ENCODE measurements around the gene CCDC146. TPM values are rescaled to one million over a fixed set of nuclear protein-coding genes. Genes with fewer than 3 reads are reported as not detected.

CCDC146 gene
- total RNA-seq, 2 donors from 2014 or later = 4.7 to 6.8 TPM

DNA sequence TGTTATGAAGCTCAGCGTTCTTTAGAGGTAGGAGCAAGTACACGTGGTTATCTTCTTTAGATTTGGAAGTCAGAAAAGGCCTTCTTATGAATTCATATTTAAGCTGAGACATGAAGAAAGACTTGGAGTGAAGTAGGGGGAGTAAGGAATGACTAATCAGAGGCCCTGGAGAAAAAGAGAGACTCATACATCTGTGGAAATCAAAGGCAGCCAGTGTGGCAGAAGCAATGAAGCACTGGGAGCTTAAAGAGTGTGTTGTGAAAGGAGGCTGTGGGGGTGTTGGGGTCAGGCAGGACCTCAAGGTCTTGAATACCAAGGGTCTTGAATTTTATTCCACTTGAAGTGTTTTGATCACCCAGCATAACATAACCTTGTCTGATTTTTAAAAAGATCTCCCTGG lies 112.9 kb downstream of the CCDC146 start:
- DNase-seq (no peak), ATAC-seq (peak in 1 of 2 donors; percentile 52)
- intact Hi-C loops (cut with DNase I) = no loop called here

DNA sequence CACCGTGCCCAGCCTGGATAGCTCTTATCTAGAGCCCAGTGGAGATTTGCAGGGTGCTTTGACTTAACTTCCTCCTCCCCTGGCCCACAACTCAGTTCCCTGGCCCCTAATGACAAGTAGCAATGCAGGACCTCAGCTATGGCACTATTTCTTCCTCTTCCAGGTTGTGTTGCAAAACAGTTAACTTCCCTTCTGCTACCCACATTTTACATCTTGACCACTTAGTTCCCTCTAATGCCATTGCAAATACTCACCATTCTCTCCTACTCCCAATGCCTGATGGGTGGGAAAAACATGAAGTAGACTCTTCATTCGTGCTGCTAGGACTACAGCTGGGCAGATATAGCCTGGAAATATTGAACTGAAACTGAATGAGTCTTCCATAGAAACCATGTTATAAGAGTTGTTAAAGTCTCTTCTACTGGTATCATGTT lies 116.3 kb downstream of the CCDC146 start:
- DNase-seq (no peak), ATAC-seq (peak; percentile 43 to 75)
- intact Hi-C loops (cut with DNase I) = no loop called here

DNA sequence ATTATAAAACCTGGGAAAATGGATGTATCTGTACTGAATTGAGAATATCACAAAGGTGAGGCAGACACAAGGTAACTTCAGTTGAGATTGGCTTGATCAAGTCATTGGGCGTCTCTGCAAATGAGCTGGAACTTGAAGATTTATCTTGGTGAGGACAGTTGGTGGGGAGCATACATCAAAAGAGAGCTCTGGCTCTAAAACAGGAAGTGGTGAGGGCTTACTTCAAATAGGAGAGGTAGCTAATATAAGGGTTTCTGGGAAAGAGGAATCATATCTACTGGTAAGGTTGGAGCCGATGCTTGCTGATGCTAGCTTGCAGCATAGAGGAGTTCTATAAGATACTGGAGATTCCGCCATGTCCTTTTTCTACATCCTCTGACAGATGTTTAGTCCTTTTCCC lies 117.1 kb downstream of the CCDC146 start:
- DNase-seq (no peak), ATAC-seq (no peak)
- intact Hi-C loops (cut with DNase I) = no loop called here

DNA sequence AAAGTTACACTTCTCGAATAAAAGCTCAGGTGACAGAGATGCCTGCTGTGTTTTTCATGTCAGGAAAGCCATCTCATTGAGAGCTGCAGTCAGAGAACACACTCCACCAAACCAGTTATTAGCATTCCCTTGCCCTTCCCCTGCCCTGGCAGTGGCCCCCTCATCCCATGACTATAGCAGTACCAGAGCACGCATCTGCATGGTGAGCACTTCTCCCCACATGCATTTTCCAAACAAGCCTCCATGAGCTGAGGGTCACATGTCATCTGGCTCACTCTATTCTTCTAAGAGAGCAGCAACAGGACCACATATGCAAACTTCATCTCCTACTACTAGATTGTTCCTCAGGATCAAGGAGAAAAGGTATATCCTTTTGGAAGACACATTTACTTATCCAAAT lies 119.7 kb downstream of the CCDC146 start:
- peak; percentile 28 for DNase-seq
- intact Hi-C loops (cut with DNase I) = no loop called here
- peak in 1 of 2 donors; percentile 6 for ATAC-seq

DNA sequence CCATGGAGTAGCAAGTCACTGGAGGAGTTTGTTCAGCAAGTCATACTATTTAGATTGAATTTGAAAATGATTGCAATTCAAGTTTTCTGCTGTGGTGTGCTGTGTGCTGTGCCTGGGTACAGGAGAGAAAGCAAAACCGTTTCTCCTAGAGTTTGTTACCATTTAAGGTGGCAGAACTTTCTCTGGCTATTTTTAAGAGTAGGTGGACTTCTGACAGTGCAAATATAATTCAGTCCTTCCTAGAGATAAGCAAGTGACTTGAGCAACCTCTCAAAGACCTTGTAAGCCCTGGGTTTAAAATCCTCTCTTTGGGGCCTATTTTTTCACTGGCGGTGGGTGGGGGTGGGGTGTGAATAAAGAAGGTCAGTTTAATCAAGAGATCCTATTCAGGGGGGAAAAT lies 120.1 kb downstream of the CCDC146 start:
- DNase-seq (no peak), ATAC-seq (no peak)
- intact Hi-C loops (cut with DNase I) = no loop called here

DNA sequence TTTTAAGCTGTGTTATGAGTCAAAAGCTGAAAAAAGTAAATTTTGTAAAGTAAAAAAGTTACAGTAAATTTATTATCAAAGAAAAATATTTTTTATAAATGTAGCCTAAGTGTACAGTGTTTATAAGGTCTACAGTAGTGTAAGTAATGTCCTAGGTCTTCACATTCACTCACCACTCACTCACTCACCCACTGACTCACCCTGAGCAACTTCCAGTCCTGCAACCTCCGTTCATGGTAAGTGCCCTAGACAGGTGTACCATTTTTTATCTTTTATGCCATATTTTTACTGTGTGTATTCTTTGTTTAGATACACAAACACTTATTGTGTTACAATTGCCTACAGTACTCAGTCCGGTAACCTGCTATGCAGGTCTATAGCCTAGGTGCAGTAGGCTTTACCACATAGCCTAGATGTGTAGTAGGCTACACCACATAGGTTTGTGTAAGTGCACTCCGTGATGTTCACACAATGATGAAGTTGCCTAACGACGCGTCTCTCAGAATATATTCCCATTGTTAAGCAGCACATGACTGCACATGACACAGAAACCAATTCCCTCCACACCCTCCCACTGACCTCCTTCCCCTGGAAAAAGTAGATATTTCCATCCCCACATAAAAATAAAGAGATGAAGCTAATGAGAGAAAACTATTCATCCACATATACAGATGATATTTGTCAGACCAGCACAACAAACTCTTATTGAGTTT lies 122.0 kb downstream of the CCDC146 start:
- peak; percentile 24 to 58 for ATAC-seq
- intact Hi-C loops (cut with DNase I) = no loop called here
- DNase-seq = no peak

DNA sequence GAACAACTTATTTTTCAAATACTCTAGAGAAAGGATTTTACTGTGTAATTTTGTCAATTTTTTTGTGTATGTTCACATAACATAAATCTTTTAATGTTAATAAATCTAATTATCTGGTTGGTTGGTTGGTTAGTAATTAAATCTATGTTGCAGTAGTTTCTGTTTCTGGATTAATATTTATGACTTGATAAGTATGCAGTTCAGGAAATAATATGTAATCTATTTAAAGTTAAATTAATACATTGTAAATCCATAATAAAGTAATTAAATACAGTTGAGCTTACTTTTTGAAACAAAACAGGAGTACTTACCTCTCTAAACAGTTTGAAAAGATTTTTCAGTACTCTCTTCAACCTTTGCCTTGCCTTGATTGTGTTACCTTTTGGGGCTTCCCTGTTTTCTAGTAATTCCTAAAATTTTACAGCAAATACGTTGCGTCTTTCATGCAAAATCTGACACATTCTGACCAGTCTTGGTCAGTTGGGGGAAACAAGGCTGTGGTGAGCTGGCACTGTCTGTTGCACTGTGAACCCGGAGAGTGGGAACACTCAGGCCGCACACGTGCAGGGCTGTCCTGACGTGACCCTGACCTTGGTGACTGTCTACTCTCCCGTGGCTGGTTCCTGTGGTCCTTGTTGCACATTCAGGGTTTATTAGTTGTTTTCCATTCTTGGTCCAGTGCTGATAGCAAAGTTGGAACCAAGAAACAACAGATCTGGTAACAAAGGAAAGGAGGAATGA lies 122.8 kb downstream of the CCDC146 start:
- intact Hi-C loops (cut with DNase I) = loop anchor here in 1 of 2 donors (5.0 kb wide), 1 partner anchor 118 kb away; no protein-coding TSS in a partner anchor
- DNase-seq (peak; percentile 33), ATAC-seq (peak; percentile 82 to 88)

DNA sequence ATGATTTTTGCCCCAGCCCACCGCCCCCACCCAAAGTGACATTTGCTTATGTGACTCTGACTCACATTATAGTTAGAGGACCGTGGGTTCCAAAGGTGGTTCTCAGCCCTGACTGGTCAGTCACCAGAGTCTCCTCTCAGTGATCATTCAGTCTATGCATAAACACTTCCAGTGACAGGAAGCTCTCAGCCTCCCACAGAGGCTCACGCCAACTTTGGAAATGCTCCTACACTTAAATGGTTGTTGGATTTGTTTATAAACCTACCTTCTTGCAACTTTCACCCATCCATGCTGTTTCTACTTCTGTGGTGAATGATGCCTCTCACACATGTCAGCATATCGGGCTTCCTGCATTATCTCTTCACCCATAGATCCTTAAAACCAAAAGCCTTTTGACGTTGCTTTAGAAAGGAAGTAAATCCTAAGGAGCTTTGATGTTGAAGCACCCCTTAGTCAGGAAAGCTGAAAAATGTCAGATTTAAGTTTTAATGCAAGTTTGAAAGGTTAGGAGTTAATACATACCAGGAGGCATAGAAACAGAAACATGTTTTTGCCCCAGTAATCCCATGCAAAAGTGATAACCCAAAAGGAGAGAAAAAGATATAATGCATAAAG lies 123.7 kb downstream of the CCDC146 start:
- intact Hi-C loops (cut with DNase I) = loop anchor here in 1 of 2 donors (5.0 kb wide), 1 partner anchor 119 kb away; no protein-coding TSS in a partner anchor
- no peak for DNase-seq
- peak in 1 of 2 donors; percentile 33 for ATAC-seq

DNA sequence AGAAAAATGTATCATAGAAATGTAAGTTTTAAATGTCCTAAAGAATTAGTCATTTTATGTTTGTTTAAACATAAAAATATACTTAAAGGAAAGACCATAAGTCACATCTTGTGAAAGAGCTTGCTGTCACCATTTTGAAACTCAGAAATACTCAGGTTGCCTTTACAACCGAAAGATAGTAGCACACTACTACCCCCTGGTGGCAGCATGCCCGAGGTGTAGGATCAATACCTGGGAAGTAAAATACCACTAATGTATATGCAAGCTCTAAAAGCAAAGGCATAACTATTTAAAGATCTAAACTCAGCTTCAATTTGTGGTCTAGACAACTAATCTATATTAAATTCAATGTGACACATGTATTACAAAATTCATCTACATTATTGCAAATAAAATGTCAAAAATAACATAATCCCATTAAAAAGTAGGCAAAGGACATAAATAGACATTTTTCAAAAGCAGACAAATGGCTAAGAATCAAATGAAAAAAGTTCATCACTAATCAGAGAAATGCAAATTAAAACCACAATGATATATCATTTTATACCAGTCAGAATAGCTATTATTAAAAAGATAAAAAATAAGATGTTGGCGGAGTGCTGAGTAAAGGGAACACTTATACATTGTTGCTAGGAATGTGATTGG lies 124.9 kb downstream of the CCDC146 start:
- no peak for ATAC-seq
- peak; percentile 81 for DNase-seq
- intact Hi-C loops (cut with DNase I) = loop anchor here in 1 of 2 donors (5.0 kb wide), 1 partner anchor 120 kb away; no protein-coding TSS in a partner anchor

DNA sequence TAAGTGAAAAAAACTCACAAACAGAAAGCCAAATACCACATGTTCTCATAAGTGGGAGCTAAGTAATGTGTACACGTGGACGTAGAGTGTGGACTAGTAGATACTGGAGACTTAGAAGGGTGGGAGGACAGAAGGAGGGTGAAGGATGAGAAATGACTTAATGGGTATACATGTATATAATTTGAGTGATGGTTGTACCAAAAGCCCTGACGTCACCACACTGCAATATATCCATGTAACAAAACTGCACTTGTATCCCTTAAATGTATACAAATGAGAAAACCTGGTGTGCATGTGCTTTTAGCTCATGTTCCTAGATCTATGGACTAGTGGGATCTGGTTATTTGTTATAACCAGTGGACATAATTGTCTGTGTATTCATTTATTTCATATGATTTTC lies 125.7 kb downstream of the CCDC146 start:
- intact Hi-C loops (cut with DNase I) = loop anchor here in 1 of 2 donors (5.0 kb wide), 1 partner anchor 121 kb away; no protein-coding TSS in a partner anchor
- ATAC-seq = no peak
- DNase-seq = no peak

DNA sequence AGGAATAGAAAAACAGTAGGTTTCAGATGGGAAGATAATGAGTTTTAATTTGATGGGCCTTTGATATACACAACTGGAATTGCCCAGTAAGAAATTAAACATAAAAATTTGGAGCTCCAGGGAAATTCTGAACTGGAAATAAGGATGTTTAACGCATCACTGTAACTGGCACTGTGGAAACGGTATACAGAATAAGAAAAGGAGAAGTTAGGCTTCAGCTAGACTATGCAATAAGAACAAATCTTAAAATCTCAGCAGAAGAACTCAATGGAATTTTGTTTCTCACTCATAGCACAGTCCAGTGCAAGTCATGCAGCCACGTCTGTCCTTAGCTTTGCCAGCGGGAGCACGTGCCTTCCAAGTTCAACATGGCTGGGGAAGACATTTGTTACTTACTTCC lies 130.1 kb downstream of the CCDC146 start:
- intact Hi-C loops (cut with DNase I) = loop anchor here in 1 of 2 donors (5.0 kb wide), 1 partner anchor 80 kb away; no protein-coding TSS in a partner anchor
- ATAC-seq (peak in 1 of 2 donors; percentile 11), DNase-seq (no peak)

DNA sequence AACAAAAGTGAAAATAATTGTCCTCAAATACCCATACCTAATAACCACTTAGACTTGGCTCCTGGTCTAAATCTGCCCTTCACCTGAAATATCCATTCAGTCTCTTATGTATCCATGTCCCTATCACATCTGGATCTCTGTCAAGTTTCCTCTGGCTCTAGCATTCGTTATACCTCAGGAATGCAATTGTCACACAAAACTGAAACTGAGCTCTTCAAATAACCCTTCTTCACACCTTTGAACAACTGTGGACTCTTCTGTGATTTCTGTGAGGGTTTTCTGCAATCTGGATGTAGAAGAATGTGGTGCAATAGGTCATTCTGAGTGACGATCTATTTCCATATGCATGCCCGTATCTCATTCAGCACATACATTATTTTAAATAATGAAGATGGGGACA lies 130.7 kb downstream of the CCDC146 start:
- intact Hi-C loops (cut with DNase I) = loop anchor here in 1 of 2 donors (5.0 kb wide), 1 partner anchor 79 kb away; no protein-coding TSS in a partner anchor
- DNase-seq = no peak

DNA sequence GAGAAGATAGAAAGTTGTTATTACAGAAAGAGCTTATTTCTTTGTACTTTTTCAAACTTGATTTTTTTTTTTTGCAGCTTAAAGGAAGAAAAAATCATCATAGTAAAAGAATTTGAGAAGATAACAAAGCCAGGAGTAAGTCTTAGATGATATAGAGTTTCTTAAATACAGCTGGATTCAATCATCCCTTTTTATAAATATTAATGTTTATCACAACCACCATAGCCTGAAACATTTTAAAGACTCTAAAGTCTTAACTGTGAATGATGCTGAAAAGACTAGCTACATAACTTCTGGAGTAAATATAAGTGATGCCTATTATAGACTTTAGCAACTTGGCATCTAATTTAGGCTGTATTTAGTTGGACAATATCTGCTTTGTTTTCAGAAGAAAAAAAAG lies 132.0 kb downstream of the CCDC146 start:
- intact Hi-C loops (cut with DNase I) = loop anchor here in 1 of 2 donors (5.0 kb wide), 1 partner anchor 78 kb away; no protein-coding TSS in a partner anchor
- DNase-seq (no peak), ATAC-seq (no peak)

More for the DNA sequence above, 130.7 kb downstream of the CCDC146 start:
- no peak for ATAC-seq

DNA sequence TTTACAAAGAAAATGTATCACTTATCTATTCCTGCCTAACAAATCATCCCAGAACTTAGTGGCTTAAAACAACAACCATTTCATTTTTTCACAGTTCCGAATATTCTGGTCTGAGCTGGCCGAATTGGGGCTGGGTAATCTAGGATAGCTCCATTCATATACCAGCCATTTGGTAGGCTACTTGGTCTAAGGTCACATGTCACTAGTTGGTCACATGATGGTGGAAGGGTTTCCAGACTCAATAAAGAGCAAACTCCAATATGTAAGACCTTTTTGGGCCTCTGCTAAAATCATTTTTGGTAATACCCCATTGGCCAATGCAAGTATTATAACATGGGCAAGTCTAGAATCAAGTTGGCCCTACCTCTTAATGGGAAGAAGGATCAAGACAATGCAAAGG lies 132.5 kb downstream of the CCDC146 start:
- intact Hi-C loops (cut with DNase I) = loop anchor here (5.0 kb wide), 2 partner anchors 72 to 77 kb away; no protein-coding TSS in a partner anchor
- DNase-seq = no peak
- no peak for ATAC-seq

DNA sequence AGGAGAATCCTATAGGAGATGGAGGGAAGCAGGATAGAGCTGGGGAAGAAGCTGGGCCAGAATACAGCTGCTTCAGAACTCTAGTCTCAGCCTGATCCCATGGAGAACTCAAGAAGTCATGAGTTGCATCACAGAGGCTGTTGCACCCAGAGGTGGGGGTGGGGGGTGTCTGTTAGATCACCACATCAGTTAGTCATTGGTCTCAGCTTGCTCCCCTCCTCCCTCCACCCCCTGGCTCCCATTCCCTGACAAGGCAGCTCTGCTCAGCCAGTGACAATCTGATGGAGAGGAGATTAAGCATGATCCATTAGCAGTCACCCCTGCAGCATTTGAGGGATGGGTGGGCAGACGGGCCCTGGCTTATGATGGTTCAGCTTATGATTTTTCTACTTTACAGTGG lies 135.6 kb downstream of the CCDC146 start:
- intact Hi-C loops (cut with DNase I) = loop anchor here in 1 of 2 donors (5.0 kb wide), 1 partner anchor 69 kb away; no protein-coding TSS in a partner anchor
- DNase-seq (no peak), ATAC-seq (peak in 1 of 2 donors; percentile 64)

DNA sequence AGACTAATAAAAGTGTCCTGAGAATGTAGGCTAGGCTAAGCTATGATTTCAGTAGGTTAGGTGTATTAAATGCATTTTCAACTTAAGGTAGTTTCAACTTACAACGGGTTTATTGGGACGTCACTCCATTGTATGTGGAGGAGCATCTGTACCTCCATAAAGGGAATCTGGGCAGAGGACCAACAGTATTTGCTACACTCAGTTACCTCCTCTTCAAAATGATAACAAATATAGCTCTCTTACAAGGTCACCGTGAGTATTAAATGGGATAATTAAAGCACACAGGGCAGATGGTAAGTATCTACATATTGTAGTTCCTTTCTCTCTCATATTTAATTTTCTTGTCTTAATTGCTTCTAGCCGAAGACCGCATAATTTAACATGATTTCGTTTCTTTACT lies 136.2 kb downstream of the CCDC146 start:
- intact Hi-C loops (cut with DNase I) = loop anchor here in 1 of 2 donors (5.0 kb wide), 1 partner anchor 69 kb away; no protein-coding TSS in a partner anchor
- peak; percentile 78 to 81 for ATAC-seq

DNA sequence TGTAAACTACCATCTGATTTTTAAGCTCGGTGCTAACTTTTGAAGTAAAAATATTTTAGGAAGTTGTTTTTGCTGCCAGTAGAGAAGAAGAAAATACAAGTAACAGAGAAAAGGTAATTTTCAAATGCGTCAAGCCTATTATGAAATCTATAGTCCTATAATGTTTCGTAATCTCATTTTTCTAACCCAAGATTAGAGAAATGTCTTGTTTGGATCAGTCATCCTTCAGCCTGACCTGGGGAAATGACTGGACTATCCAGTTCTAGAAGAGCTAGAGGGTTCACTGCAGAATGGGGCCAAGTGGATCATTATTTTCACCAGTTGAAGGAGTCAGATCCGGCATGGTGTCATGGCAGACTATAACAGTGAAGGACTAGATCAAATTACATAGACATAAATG lies 139.9 kb downstream of the CCDC146 start:
- intact Hi-C loops (cut with DNase I) = no loop called here
- DNase-seq (no peak), ATAC-seq (no peak)

More for the DNA sequence above, 136.2 kb downstream of the CCDC146 start:
- no peak for DNase-seq

DNA sequence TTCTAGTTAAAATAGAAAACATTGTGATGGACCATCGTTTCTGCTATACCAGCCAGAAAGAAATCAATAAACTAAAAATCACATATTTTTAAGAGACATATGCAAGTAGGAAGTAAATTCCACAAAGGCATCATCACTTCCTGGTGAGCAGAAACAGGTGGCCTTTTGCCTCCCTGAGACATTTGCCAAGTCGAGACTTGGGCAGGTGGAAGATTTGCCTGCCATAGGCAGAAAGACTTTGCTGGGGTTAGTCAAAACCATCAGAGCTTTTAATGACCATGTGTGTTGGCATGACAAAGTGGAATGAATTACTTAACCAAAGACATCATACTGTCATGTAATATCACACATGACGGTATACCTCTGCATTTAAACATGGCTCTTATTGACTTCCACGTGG lies 143.3 kb downstream of the CCDC146 start:
- ATAC-seq (no peak), DNase-seq (no peak)
- intact Hi-C loops (cut with DNase I) = no loop called here

DNA sequence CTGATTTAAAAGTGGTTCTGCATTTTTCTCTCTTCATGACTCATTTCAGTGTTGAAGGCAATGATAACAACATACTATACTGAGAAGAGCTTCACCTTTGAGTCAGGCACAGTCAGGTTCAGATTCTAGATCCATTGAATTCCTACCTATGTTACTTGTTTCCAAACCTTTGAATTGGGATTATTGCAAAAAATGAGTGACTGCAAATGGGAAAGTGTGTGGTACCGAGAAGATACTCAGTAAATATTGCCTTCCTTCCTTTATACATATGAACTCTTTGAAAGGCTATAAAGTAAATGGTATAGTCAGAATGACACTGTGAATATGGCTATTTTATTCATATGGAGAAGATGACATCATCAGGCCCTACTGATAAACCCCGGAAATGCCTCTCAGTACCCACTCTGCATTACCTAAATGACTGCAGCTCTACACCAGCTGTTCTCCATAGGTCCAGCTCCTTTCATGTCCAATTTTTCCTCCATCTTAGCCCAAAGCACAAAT lies 143.9 kb downstream of the CCDC146 start:
- no peak for DNase-seq
- intact Hi-C loops (cut with DNase I) = no loop called here
- peak in 1 of 2 donors; percentile 53 for ATAC-seq

All from left cardiac atrium (tissue), 4 donors.